Neural cell (in vitro differentiated cells): ENCODE data around the gene MOB2. TPM values are rescaled to one million over a fixed set of nuclear protein-coding genes. Genes with fewer than 3 reads are reported as not detected.

ENCODE experiments used
- H2AFZ ChIP-seq: fragments of 200-600, 300-800 bp; sonication (generic), shearing (Covaris generic); 2 replicates; pipeline ENCODE4 v1.6.0; 2014; ENCODE audit warnings: low read depth, mild to moderate bottlenecking, antibody characterized with exemption, low read length, moderate library complexity
- H3F3A ChIP-seq: fragments of 200-600 bp; shearing (Covaris generic); 2 replicates; pipeline ENCODE4 v1.6.1; 2016; ENCODE audit warnings: mild to moderate bottlenecking, moderate library complexity, mixed read lengths, antibody characterized with exemption, low read length; ENCODE audit not compliant: insufficient read depth, poor library complexity, severe bottlenecking
- H3K27ac ChIP-seq: fragments of 200-600, 300-800 bp; sonication (generic), shearing (Covaris generic); 2 replicates; pipeline ENCODE4 v1.5.1; 2014; ENCODE audit warnings: mild to moderate bottlenecking, low read length, moderate library complexity
- H3K27me3 ChIP-seq: fragments of 300-800, 200-600 bp; sonication (generic), shearing (Covaris generic); 2 replicates; pipeline ENCODE4 v1.6.0; 2014; ENCODE audit warnings: mild to moderate bottlenecking, low read depth, low read length, moderate library complexity; ENCODE audit not compliant: insufficient read depth
- H3K36me3 ChIP-seq: fragments of 300-800, 200-600 bp; sonication (generic), shearing (Covaris generic); 2 replicates; pipeline ENCODE4 v1.5.1; 2014; ENCODE audit warnings: mild to moderate bottlenecking, antibody characterized with exemption, low read length, moderate library complexity; ENCODE audit not compliant: insufficient read depth
- H3K4me2 ChIP-seq: fragments of 300-800, 200-600 bp; sonication (generic), shearing (Covaris generic); 2 replicates; pipeline ENCODE4 v1.6.0; 2014; ENCODE audit warnings: mild to moderate bottlenecking, low read length
- H3K4me3 ChIP-seq: fragments of 300-800, 200-600 bp; sonication (generic), shearing (Covaris generic); 2 replicates; pipeline ENCODE4 v1.5.1; 2014; ENCODE audit warnings: mild to moderate bottlenecking, low read length, moderate library complexity
- H3K79me2 ChIP-seq: fragments of 200-600 bp; shearing (Covaris generic); replicated peaks from 2 replicates; pipeline ENCODE4 v1.6.0; 2014; ENCODE audit warnings: mild to moderate bottlenecking, low read length, moderate library complexity; ENCODE audit not compliant: insufficient read depth
- H3K9ac ChIP-seq: fragments of 300-800, 200-600 bp; sonication (generic), shearing (Covaris generic); 2 replicates; pipeline ENCODE4 v1.6.1; 2016; ENCODE audit warnings: mild to moderate bottlenecking, low read length, mixed read lengths
- H3K9me2 ChIP-seq: fragments of 200-600 bp; shearing (Covaris generic); 2 replicates; pipeline ENCODE4 v1.6.1; 2016; ENCODE audit warnings: mild to moderate bottlenecking, low read length, mixed read lengths; ENCODE audit not compliant: insufficient read depth
- H3K9me3 ChIP-seq: fragments of 200-600, 300-800 bp; sonication (generic), shearing (Covaris generic); 2 replicates; pipeline ENCODE4 v1.6.1; 2016; ENCODE audit warnings: mild to moderate bottlenecking, mixed run types, low read length, moderate library complexity, mixed read lengths
- H4K20me1 ChIP-seq: fragments of 200-600 bp; shearing (Covaris generic); 2 replicates; pipeline ENCODE4 v1.6.1; 2016; ENCODE audit warnings: mild to moderate bottlenecking, mixed run types; ENCODE audit not compliant: insufficient read depth
- CTCF ChIP-seq: fragments of 450-650 bp; IDR thresholded peaks from 2 replicates; pipeline ENCODE4 v1.5.1; 2014; ENCODE audit warnings: antibody characterized with exemption, mild to moderate bottlenecking, moderate library complexity; ENCODE audit not compliant: poor library complexity, severe bottlenecking
- EP300 ChIP-seq: fragments of 450-650 bp; conservative IDR thresholded peaks from 2 replicates; pipeline ENCODE4 v1.6.1; 2014; ENCODE audit warnings: antibody characterized with exemption, mild to moderate bottlenecking, moderate library complexity; ENCODE audit not compliant: poor library complexity, severe bottlenecking
- EZH2 ChIP-seq: fragments of 200-600, 300-800 bp; shearing (Covaris generic), sonication (generic); IDR thresholded peaks from 2 replicates; pipeline ENCODE4 v1.6.1; 2014; ENCODE audit warnings: antibody characterized with exemption, low read length, borderline replicate concordance, mild to moderate bottlenecking; ENCODE audit not compliant: insufficient read depth, poor library complexity, severe bottlenecking
- MXI1 ChIP-seq: fragments of 450-650 bp; conservative IDR thresholded peaks from 2 replicates; pipeline ENCODE4 v1.6.1; 2014; ENCODE audit warnings: antibody characterized with exemption, mild to moderate bottlenecking; ENCODE audit not compliant: poor library complexity, severe bottlenecking
- POLR2AphosphoS5 ChIP-seq: IDR thresholded peaks from 2 replicates; pipeline ENCODE4 v1.6.1; 2012
- RAD21 ChIP-seq: fragments of 450-650 bp; conservative IDR thresholded peaks from 2 replicates; pipeline ENCODE4 v1.6.1; 2014; ENCODE audit warnings: antibody characterized with exemption, mild to moderate bottlenecking, moderate library complexity
- REST ChIP-seq: IDR thresholded peaks from 2 replicates; pipeline ENCODE4 v1.6.1; 2012; ENCODE audit warnings: borderline replicate concordance
- SMC3 ChIP-seq: fragments of 450-650 bp; conservative IDR thresholded peaks from 2 replicates; pipeline ENCODE4 v1.6.1; 2014; ENCODE audit warnings: antibody characterized with exemption, mild to moderate bottlenecking, moderate library complexity; ENCODE audit not compliant: poor library complexity
- TAF1 ChIP-seq: IDR thresholded peaks from 2 replicates; pipeline ENCODE4 v1.6.1; 2012; ENCODE audit warnings: low read depth
- polyA plus RNA-seq: library from polyadenylated mRNA; depleted of rRNA; stranded (reverse); fragments of >200 nt; gene quantifications from 2 replicates; pipeline ENCODE4 v1.2.3, GENCODE V29; 2014

MOB2 gene
- polyA plus RNA-seq, 1 donor from 2014 or later, result 33.2 TPM

- H3F3A ChIP-seq, result no peaks in the 10 kb centered on the region
- H3K79me2 ChIP-seq, result no peaks in the 10 kb centered on the region
- H3K9me3 ChIP-seq, result no peaks in the 10 kb centered on the region
- no peaks in the 10 kb centered on the region for H3K27me3 ChIP-seq
- no peak overlapping the region for H3K4me3 ChIP-seq
- no peaks in the 10 kb centered on the region for H3K36me3 ChIP-seq
- no peak overlapping the region for H3K9ac ChIP-seq
- H3K9me2 ChIP-seq, result no peaks in the 10 kb centered on the region
- no peaks in the 10 kb centered on the region for H4K20me1 ChIP-seq
- no peak for TF ChIP-seq EZH2
- no peak for TF ChIP-seq CTCF
- no peak for TF ChIP-seq SMC3
- no peak for TF ChIP-seq TAF1
- no peak for TF ChIP-seq POLR2AphosphoS5
- no peak for TF ChIP-seq RAD21
- no peak for TF ChIP-seq EP300
- no peak for TF ChIP-seq MXI1
- TF ChIP-seq REST, result no peak
- no peak overlapping the region for H3K4me2 ChIP-seq
- H3K27ac ChIP-seq, result no peak overlapping the region
- H2AFZ ChIP-seq, result no peak overlapping the region
Measured at GRCh38 chr11:1447845-1448825, 38.4 kb downstream of the MOB2 start.

GRCh38 chr11:1446623-1447022, 40.0 kb downstream of the MOB2 start:
- no peak overlapping the region for H3K27ac ChIP-seq
- no peaks in the 10 kb centered on the region for H3K79me2 ChIP-seq
- H3F3A ChIP-seq, result no peaks in the 10 kb centered on the region
- TF ChIP-seq RAD21 (no peak), POLR2AphosphoS5 (no peak), SMC3 (no peak), EP300 (no peak), TAF1 (no peak), EZH2 (no peak), CTCF (no peak), REST (no peak), MXI1 (no peak)
- H3K4me2 ChIP-seq, result no peak overlapping the region
- H4K20me1 ChIP-seq, result no peaks in the 10 kb centered on the region
- no peak overlapping the region for H2AFZ ChIP-seq
- no peak overlapping the region for H3K9ac ChIP-seq
- no peaks in the 10 kb centered on the region for H3K27me3 ChIP-seq
- H3K9me2 ChIP-seq, result no peaks in the 10 kb centered on the region
- H3K36me3 ChIP-seq, result no peaks in the 10 kb centered on the region
- no peak overlapping the region for H3K4me3 ChIP-seq
- H3K9me3 ChIP-seq, result no peaks in the 10 kb centered on the region
